GM12873 (cell line): ENCODE results near the gene JADE1.
A peak's percentile ranks its signal among the peaks of the same experiment; 100 is the strongest.

Experiments
- TF ChIP-seq, protein P1 (sequence below): IDR thresholded peaks from 2 replicates; pipeline ENCODE4 v1.5.1; 2012; ENCODE audit warnings: low read depth, mild to moderate bottlenecking, moderate library complexity, low read length, control low read depth; ENCODE audit not compliant: insufficient read depth; ENCODE audit errors: missing control alignments

Gene JADE1

DNA sequence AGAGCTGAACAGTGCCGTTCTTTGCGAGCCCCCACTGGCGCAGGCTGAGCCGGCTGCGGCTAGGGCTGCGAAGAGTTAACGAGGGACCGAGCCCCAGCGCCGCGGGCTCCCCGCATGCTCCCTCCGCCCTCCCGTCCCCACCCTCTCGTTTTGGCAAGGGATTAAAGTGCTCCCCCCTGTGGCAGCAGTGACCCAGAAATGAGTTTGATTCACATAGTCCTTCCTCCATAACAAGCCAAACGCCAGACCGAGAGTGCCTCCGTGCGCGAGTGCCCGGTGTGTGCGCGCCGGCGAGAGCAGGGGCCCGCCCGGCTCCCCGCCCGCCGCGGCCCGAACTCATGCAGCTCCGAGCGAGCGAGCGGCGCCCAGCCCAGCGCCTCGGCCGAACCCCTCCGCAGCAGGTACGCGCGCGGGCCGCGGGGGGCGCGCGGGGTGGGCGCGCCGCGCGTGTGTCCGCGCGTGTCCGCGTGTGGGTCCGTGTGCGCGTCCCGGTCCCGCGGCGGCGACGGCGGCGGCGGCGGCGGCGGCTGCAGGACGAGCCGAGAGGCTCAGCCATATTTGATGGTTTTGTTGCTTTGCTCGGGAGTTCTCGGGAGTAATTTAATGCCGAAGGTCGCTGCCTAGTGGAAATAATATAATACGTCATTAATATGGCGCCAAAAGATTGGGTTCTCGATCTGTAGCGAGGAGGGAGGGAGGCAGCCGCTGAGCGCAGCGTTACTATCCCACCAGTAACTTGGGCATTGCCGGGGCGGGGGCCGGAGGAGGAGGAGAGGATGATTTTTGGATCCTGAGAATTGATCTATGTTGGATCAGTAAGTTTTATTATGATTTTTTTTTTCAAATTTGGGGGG is at the start of gene JADE1:
Gene JADE1, plus strand, starts transcription at position 224 of the 854 bp plus-strand sequence. CDS start 22,059 bp downstream, outside the sequence.
- TF ChIP-seq, protein P1, sequence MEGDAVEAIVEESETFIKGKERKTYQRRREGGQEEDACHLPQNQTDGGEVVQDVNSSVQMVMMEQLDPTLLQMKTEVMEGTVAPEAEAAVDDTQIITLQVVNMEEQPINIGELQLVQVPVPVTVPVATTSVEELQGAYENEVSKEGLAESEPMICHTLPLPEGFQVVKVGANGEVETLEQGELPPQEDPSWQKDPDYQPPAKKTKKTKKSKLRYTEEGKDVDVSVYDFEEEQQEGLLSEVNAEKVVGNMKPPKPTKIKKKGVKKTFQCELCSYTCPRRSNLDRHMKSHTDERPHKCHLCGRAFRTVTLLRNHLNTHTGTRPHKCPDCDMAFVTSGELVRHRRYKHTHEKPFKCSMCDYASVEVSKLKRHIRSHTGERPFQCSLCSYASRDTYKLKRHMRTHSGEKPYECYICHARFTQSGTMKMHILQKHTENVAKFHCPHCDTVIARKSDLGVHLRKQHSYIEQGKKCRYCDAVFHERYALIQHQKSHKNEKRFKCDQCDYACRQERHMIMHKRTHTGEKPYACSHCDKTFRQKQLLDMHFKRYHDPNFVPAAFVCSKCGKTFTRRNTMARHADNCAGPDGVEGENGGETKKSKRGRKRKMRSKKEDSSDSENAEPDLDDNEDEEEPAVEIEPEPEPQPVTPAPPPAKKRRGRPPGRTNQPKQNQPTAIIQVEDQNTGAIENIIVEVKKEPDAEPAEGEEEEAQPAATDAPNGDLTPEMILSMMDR, result peak; percentile 71

GRCh38 chr4:128766781-128767180 is 42.7 kb upstream of the JADE1 start:
- TF ChIP-seq, protein P1, result no peak

DNA sequence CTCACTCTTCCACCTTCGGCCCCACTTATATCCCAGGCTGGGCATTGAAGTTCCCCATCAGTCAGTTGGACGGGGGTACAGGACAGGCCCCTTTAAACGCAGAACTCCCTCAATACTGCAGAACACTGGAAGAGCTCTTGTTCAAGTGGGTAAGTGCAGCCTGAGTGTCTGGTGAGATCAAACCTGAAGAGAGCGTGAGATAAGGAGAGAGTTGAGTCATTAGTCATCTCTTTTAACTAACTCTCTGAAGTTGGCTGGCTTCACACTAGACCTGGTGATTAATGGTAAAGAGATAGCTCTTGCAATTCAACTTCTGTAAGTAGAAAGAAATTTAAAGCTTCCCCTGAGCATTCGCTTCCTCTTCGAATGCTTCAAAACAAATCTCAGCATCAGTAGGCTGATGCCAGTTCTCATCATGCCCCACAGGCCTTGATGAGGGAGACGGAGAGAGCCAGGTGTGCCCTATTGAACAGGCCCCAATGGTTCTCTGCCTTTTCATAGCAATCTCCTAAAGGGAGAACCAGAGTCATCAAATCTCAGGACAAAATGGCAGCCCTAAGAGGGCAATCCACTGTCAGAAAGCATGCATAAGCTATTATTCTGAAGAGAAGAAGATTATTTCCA is 41.0 kb upstream of the JADE1 start:
- TF ChIP-seq, protein P1, result no peak

GRCh38 chr4:128769011-128769410 is 40.5 kb upstream of the JADE1 start:
- TF ChIP-seq, protein P1, result no peak

DNA sequence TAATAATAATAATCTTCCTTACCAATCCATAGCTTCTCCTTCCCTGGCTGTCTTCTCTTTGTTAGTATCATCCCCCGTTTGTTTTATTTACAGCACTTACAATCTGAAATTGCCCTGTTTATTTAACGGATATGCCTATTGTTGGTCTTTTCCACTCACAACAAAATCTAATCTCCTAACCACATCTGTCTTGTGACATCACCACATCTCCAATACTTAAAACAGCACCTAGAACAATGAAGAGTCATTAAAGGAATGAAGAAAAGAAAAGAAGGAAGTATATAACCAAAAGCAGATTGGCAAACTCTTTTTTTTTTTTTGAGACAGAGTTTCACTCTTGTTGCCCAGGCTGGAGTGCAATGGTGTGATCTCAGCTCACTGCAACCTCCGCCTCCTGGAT is 38.7 kb upstream of the JADE1 start:
- TF ChIP-seq, protein P1, result no peak

DNA sequence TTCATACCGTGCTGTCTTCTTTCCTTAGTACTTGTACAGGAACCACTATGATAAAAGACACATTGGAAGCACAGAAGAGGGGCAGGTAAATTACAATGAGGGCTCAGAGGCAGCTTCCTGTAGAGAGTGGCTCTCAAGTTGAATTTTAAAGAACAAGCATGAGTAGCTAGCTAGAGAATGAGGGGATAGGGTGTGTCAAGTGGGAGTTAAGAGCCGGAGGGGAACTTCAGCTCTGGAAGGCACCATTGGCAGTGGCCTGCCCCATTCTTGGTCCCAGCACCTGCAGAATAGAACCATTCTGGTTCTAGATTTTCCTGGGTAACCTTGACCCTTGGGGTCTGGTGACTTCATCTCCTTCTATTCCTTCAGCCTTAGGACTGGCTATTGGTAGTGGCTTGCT is 34.0 kb upstream of the JADE1 start:
- TF ChIP-seq, protein P1, result no peak

GRCh38 chr4:128775916-128776315 is 33.6 kb upstream of the JADE1 start:
- TF ChIP-seq, protein P1, result no peak
